HL-60 (cell line): ENCODE data around the gene C1QL1.

Experiments used
- GABPA ChIP-seq: IDR thresholded peaks from 2 replicates; pipeline ENCODE4 v1.6.1; 2012; ENCODE audit warnings: low read depth
- POLR2AphosphoS5 ChIP-seq: IDR thresholded peaks from 2 replicates; pipeline ENCODE4 v1.6.1; 2012; ENCODE audit warnings: low read depth
- SPI1 ChIP-seq: IDR thresholded peaks from 2 replicates; pipeline ENCODE4 v1.6.1; 2012; ENCODE audit warnings: low read depth, mild to moderate bottlenecking, borderline replicate concordance
- TF ChIP-seq, protein P1 (sequence below): IDR thresholded peaks from 2 replicates; pipeline ENCODE4 v1.6.1; 2012; ENCODE audit warnings: low read depth; ENCODE audit not compliant: insufficient replicate concordance
- TF ChIP-seq, protein P2 (sequence below): IDR thresholded peaks from one replicate; pipeline ENCODE4 v1.5.1; 2011; ENCODE audit warnings: low read length, control low read depth, inconsistent platforms; ENCODE audit not compliant: insufficient read depth

DNA sequence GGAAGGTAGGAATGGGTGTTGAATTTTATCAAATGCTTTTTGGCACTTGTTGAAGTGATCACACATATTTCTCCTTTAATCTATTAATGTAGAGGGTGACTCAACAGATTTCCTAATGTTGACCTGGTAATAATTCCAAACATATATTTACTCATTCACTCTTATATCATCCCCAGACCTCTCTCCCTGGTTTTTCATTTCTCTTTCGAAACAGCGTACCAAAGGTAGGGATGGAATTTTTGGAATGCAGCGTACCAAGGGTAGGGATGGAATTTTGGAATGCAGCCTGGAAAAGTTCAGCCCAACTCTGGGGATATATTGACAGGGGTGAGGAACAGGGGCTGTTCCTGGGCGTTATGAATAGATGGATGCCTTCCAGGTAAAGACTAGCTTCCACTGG, 27.8 kb downstream of the C1QL1 start:
- TF ChIP-seq, protein P1, sequence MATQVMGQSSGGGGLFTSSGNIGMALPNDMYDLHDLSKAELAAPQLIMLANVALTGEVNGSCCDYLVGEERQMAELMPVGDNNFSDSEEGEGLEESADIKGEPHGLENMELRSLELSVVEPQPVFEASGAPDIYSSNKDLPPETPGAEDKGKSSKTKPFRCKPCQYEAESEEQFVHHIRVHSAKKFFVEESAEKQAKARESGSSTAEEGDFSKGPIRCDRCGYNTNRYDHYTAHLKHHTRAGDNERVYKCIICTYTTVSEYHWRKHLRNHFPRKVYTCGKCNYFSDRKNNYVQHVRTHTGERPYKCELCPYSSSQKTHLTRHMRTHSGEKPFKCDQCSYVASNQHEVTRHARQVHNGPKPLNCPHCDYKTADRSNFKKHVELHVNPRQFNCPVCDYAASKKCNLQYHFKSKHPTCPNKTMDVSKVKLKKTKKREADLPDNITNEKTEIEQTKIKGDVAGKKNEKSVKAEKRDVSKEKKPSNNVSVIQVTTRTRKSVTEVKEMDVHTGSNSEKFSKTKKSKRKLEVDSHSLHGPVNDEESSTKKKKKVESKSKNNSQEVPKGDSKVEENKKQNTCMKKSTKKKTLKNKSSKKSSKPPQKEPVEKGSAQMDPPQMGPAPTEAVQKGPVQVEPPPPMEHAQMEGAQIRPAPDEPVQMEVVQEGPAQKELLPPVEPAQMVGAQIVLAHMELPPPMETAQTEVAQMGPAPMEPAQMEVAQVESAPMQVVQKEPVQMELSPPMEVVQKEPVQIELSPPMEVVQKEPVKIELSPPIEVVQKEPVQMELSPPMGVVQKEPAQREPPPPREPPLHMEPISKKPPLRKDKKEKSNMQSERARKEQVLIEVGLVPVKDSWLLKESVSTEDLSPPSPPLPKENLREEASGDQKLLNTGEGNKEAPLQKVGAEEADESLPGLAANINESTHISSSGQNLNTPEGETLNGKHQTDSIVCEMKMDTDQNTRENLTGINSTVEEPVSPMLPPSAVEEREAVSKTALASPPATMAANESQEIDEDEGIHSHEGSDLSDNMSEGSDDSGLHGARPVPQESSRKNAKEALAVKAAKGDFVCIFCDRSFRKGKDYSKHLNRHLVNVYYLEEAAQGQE = no peak
- TF ChIP-seq, protein P2, sequence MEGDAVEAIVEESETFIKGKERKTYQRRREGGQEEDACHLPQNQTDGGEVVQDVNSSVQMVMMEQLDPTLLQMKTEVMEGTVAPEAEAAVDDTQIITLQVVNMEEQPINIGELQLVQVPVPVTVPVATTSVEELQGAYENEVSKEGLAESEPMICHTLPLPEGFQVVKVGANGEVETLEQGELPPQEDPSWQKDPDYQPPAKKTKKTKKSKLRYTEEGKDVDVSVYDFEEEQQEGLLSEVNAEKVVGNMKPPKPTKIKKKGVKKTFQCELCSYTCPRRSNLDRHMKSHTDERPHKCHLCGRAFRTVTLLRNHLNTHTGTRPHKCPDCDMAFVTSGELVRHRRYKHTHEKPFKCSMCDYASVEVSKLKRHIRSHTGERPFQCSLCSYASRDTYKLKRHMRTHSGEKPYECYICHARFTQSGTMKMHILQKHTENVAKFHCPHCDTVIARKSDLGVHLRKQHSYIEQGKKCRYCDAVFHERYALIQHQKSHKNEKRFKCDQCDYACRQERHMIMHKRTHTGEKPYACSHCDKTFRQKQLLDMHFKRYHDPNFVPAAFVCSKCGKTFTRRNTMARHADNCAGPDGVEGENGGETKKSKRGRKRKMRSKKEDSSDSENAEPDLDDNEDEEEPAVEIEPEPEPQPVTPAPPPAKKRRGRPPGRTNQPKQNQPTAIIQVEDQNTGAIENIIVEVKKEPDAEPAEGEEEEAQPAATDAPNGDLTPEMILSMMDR = no peak
- no peak for TF ChIP-seq POLR2AphosphoS5
- no peak for TF ChIP-seq GABPA
- TF ChIP-seq SPI1 = no peak
